K562 (cell line): ENCODE data around the gene CLDN7.

Experiments
- EZH2 ChIP-seq: IDR thresholded peaks from 2 replicates; pipeline ENCODE4 v1.6.1; 2012; ENCODE audit warnings: low read depth, mild to moderate bottlenecking, inconsistent platforms, low read length, borderline replicate concordance
- FOXJ3 ChIP-seq: sonication (generic); formaldehyde crosslinking; IDR thresholded peaks from 2 replicates; pipeline ENCODE4 v1.4.0; 2020; ENCODE audit warnings: mild to moderate bottlenecking, missing genetic modification reagents
- GATA2 ChIP-seq: sonication (generic); formaldehyde crosslinking; IDR thresholded peaks from 2 replicates; pipeline ENCODE4 v1.4.0; 2020; ENCODE audit warnings: mild to moderate bottlenecking, missing genetic modification reagents
- HDAC2 ChIP-seq: fragments of 450-650 bp; IDR thresholded peaks from 2 replicates; pipeline ENCODE4 v1.6.1; 2016; ENCODE audit warnings: mild to moderate bottlenecking
- TRIM24 ChIP-seq, 2 experiments: fragments of 450-650 bp; IDR thresholded peaks; 2 replicates each; pipeline ENCODE4 v1.6.1; 2016
- ZNF354B ChIP-seq: fragments of 250-450 bp; sonication (Bioruptor Pico); IDR thresholded peaks from 2 replicates; pipeline ENCODE4 v1.4.0; 2020
- ZNF551 ChIP-seq: fragments of 250-450 bp; sonication (Bioruptor Pico); IDR thresholded peaks from 2 replicates; pipeline ENCODE4 v1.5.0; 2021; ENCODE audit warnings: mild to moderate bottlenecking, moderate library complexity
- TF ChIP-seq, protein P1 (sequence below): sonication (generic); formaldehyde crosslinking; IDR thresholded peaks from 2 replicates; pipeline ENCODE4 v1.9.0; 2022; ENCODE audit warnings: mild to moderate bottlenecking, missing genetic modification reagents
- TF ChIP-seq, protein P2 (sequence below), 2 experiments: fragments of 450-650 bp; formaldehyde crosslinking in 1 of 2; IDR thresholded peaks; 2 replicates each; pipeline versions ENCODE4 v1.4.0 to v1.6.1; 2014 to 2020; ENCODE audit warnings: mild to moderate bottlenecking in 2 of 2, borderline replicate concordance in 1 of 2, low read depth in 1 of 2
- TF ChIP-seq, protein P3 (sequence below), 3 experiments: IDR thresholded peaks in 2 of 3; conservative IDR thresholded peaks in 1 of 3; 2 replicates each; pipeline ENCODE4 v1.5.1; 2011 to 2012; ENCODE audit warnings: low read length in 3 of 3, mild to moderate bottlenecking in 3 of 3, control low read depth in 2 of 3, improper control_type of control experiment in 1 of 3, inconsistent platforms in 1 of 3, low read depth in 1 of 3, mixed read lengths in 1 of 3, moderate library complexity in 1 of 3; ENCODE audit not compliant: insufficient read depth in 2 of 3

DNA sequence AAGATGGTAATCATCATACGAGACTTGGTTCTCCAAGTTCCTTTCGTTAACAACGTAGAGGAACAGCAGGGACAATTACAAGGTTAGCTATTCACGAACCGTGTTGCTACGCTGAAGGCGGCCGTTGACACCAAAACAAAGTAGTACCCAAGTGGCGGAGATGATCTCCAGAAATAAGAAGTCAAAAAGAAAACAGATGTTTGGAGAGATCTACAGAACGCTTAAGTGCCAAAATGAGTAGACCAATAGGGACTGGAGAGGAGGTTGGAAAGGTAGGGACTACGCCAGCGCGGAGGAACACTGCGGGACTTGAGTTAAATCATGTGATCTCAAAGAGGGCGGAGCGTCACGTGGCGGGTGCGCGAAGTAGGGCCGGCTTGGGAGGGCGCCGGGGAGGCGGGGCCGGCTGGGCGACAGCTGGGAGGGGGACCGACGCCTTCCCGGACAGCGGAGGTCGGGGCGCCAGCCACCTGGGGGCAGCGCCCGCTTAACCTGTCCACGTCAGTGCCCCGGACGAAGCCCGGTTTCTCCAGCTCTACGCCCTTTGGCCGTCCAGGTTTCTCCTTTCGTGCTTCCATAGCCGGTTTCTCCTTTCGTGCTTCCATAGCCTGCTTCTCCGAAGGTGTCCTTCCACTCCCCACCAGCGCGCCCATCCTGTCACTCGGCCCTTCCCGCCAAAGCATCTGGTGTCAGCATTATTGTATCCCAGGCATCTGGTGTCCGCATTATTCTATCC, 19.4 kb downstream of the CLDN7 start:
- TF ChIP-seq FOXJ3 (no peak), GATA2 (CRISPR knock-in tag) (no peak), TRIM24 (IDR thresholded peaks at IDR 0.05) (peak in 1 of 2 experiments; percentile 53; a peak in 2 of 4 replicates), EZH2 (no peak), ZNF354B (CRISPR knock-in tag) (no peak), HDAC2 (peak; percentile 77), ZNF551 (CRISPR knock-in tag) (0 out of 2 replicates have a peak, but pooled peaks have one; percentile 57)
- TF ChIP-seq, protein P1, sequence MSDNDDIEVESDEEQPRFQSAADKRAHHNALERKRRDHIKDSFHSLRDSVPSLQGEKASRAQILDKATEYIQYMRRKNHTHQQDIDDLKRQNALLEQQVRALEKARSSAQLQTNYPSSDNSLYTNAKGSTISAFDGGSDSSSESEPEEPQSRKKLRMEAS (CRISPR knock-in tag) = peak; percentile 48; the same call in 1 of the 2 replicates
- TF ChIP-seq, protein P2, sequence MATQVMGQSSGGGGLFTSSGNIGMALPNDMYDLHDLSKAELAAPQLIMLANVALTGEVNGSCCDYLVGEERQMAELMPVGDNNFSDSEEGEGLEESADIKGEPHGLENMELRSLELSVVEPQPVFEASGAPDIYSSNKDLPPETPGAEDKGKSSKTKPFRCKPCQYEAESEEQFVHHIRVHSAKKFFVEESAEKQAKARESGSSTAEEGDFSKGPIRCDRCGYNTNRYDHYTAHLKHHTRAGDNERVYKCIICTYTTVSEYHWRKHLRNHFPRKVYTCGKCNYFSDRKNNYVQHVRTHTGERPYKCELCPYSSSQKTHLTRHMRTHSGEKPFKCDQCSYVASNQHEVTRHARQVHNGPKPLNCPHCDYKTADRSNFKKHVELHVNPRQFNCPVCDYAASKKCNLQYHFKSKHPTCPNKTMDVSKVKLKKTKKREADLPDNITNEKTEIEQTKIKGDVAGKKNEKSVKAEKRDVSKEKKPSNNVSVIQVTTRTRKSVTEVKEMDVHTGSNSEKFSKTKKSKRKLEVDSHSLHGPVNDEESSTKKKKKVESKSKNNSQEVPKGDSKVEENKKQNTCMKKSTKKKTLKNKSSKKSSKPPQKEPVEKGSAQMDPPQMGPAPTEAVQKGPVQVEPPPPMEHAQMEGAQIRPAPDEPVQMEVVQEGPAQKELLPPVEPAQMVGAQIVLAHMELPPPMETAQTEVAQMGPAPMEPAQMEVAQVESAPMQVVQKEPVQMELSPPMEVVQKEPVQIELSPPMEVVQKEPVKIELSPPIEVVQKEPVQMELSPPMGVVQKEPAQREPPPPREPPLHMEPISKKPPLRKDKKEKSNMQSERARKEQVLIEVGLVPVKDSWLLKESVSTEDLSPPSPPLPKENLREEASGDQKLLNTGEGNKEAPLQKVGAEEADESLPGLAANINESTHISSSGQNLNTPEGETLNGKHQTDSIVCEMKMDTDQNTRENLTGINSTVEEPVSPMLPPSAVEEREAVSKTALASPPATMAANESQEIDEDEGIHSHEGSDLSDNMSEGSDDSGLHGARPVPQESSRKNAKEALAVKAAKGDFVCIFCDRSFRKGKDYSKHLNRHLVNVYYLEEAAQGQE (IDR thresholded peaks at IDR 0.05; ENCODE audit: borderline replicate concordance) = peak; percentile 72
- TF ChIP-seq, protein P2 (CRISPR knock-in tag; IDR thresholded peaks at IDR 0.05; ENCODE audit: low read depth) = no peak
- TF ChIP-seq, protein P3, sequence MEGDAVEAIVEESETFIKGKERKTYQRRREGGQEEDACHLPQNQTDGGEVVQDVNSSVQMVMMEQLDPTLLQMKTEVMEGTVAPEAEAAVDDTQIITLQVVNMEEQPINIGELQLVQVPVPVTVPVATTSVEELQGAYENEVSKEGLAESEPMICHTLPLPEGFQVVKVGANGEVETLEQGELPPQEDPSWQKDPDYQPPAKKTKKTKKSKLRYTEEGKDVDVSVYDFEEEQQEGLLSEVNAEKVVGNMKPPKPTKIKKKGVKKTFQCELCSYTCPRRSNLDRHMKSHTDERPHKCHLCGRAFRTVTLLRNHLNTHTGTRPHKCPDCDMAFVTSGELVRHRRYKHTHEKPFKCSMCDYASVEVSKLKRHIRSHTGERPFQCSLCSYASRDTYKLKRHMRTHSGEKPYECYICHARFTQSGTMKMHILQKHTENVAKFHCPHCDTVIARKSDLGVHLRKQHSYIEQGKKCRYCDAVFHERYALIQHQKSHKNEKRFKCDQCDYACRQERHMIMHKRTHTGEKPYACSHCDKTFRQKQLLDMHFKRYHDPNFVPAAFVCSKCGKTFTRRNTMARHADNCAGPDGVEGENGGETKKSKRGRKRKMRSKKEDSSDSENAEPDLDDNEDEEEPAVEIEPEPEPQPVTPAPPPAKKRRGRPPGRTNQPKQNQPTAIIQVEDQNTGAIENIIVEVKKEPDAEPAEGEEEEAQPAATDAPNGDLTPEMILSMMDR (IDR thresholded peaks at IDR 0.05 in 2 of 3, conservative IDR thresholded peaks at IDR 0.05 in 1 of 3; ENCODE audit: insufficient read depth in 2 of 3, low read depth in 1 of 3, low read length in 3 of 3) = peak in 2 of 3 experiments; percentile 8 to 12; a peak in 1 of 6 replicates
